HG03460 (cell line): Measurements from ENCODE around the gene STON2.
"Not testable (repeated sequence)": the region's sequence is repeated elsewhere in the genome, so short reads cannot be mapped to it uniquely, and the experiment has no call there.

Experiments
- ATAC-seq: cut with Tn5 transposase; IDR thresholded peaks from one replicate; pipeline ENCODE4 v1.9.1; 2021; ENCODE audit not compliant: unreplicated experiment

STON2 gene

DNA sequence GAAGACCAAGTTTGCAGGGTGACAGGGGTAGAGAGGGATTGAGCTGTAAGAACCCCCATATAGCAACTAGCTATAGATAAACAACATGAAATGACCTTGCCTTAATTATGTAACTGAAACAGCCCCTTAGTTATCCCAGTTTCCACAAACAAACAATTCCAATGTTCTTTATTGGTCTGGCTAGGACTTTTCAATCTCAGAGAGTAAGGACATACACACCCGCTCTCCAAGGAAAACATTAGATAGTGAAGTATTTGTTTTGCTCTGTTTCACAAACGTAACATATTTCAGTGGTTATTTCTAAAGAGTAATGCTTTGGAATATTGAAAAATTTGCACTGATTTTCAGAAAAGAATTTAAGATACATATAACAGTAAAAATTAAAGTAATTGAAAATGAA, 127.8 kb downstream of the STON2 start:
- no peak for ATAC-seq

DNA sequence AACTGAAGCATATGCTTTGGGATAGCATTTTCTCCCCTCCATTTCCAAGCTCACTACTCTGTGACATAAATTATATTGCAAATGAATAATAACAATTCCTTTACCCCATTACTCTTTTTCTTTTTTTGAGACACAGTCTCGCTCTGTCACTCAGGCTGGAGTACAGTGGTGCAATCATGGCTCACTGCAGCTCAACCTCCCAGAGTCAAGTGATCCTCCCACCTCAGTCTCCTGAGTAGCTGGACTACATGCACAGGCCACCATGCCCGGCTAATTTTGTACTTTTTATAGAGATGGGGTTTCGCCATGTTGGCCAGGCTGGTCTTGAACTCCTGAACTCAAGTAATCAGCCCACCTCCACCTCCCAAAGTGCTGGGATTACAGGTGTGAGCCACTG, 130.1 kb downstream of the STON2 start:
- no peak for ATAC-seq

DNA sequence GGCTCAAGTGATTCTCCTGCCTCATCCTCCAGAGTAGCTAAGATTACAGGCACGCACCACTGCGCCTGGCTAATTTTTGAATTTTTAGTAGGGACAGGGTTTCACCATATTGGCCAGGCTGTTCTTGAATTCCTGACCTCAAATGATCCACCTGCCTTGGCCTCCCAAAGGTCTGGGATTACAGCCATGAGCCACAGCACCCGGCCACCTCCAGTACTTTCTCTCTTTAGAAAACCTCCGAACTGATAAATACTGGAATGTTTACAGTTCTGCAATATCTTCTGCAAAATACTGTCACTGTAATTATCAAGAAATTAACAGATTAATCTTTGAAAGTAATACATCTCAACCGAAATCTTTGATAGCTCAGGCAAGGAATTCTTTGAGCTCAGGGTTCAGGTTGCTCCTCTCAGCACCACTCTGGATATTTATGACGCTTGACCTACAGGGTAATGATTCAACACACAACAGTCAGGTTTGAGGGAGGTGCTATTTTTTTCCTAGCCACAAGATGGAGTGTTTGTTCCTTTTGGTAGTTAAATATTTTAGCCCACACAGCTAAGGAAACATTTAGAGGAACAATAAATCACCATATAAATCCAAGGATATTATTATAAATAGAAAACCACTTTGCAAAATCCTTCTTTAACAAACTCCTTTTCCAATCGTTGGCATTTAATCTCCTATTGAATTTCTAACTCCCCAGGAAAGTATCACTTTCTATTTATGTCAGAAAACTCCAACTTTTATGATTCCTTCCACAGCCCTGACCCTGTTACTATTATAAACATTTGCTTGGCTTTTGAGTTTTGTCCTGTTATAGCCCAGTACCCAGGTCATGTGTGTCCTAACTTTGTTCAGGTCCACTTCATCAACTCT, 130.8 kb downstream of the STON2 start:
- peak; percentile 77 for ATAC-seq

DNA sequence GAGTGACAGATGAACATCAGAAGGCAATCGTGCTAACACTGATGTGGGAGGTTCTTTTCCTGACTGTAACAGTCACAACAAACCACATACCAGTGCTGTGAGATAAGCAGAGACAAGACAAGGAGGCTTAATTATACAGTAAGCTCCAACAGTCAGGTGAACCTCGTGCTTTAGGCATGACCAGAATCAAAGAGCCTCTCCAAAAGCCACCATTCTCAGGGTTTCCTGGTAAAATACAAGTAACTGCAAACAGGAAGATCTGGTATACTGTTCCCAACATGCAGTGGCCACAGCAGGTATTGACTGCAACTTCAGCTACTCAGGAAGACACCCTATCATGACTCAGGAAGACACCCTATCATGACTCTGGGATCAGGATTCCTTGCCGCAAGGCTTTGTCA, 132.1 kb downstream of the STON2 start:
- ATAC-seq, result no peak

DNA sequence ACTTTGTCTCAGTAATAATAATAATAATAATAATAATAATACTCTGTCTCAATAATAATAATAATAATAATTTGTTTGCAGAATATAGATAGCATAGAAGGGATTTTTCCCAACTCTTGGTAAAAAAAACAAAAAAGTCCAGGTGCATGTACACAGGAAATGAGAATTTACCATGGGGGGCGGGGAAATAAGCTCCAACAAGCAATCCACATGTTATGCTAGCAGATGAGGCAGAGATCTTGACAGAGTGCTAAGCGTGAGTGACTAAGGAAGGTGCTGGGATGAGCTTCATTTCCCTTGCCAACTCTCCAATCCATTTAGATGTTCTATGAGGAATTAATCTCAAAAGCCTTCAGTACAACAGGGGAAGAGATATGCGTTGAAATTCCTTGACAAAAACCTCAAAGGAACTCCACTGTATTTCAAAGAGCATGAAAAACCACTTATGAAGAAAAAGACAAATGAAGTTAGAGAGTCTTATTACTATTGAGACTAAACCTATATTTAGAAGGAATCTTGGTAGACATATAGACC, 134.4 kb downstream of the STON2 start:
- no peak for ATAC-seq

DNA sequence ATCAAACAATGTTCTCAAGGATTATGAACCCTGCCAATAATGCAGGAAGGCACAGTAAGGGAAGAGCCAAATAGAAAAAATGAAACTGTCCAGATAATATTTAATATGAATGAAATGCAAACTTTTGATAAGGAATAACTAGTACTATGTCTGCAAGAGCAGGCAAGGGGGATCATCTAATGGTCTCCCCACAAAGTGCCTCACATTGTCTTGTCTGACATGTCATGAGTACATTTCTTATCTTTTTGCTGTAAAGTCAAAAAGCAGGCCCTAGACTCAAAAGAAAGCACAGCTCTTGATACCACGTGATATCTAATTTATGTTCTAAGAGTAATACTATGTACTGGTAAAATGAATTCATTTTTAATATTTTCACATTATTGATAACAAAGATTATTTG, 135.5 kb downstream of the STON2 start:
- no peak for ATAC-seq

DNA sequence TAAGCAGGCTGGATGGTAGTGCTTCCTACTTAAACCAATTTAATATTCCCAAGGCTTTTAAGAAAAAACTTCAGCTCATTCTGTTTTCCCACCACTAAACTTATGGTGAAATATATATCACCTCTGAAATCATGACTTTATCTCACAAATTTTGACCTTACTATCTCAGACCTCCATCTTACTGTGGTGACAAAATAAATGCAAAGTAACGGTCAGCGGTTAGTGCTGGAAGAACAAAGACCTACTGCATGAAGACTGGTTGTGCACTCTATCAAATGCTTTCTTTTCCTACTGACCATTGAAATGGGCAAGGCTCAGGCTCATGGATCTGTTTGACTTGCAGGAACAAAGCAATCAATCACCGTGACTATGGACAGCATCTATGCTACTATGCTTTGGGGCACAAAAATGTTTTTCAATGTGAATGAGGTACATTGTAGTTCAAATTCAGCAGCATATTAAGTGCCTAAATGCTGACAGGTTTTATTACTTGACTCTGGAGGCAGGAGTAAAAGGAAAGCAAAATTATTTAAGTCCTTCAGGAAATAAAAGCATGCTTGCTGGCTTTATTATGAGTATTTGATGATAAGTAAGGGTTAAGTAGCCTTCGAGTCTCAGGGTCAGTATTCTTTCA, 136.2 kb downstream of the STON2 start:
- ATAC-seq, result no peak

DNA sequence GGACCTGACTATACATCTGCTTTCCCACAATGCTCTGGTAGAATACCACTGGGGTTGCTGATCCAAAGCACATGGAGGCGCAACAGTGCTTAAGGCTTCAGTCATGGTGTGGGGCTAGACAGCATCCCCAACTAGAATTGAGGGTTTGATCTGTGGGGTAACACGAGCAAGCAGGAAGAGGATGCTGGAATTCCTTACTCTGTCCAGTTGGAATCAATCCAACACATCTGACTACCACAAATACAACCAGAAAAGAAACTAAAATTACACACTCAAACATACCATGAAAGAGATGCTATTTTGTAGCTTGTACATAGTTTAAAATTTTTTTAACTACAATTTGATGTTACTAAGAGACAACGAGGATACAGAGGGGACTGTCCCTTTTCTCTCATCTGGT, 138.9 kb downstream of the STON2 start:
- no peak for ATAC-seq

DNA sequence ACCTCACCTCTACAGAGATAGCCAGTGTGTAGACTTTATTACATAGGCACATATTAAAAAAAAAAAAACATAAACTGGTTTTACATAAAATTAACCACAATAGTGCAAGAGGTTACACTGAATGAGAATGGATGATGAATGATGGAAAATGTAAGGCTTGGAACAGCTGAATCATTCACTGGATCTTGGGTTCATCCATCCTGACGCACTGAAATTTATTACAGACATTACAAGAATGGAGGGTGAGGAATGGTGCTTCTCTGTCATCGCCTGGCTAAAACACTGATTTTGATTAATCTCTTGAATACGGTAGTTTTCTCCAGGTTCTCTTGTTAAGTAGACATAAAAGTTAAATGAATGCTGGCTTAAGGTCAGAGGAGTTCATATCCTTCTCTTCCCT, 139.4 kb downstream of the STON2 start:
- ATAC-seq, result no peak

DNA sequence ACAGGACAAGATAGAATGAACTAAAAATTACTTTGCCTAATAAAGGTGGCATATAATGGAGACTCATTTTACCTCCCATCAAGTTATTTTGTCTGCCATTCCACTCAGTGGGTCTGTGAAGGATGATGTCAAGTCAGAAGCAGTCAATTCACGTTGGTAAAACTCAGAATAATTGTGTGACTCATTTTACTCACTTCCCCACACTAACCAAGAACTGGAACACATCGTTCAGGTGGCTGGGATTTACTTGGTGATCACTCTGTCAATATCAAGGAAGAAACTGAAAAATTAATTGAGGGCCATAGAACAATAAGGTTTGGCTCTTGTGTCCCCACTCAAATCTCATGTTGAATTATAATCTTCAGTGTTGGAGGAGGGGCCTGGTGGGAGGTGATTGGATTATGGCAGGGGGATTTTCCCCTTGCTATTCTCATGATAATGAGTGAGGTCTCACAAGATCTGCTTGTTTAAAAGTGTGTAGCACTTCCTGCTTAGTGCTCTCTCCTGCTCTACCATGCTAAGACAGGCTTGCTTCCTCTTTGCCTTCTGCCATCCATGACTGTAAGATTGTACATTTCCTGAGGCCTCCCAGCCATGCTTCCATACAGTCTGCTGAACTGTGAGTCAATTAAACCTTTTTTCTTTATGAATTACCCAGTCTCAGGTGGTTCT, 143.7 kb downstream of the STON2 start:
- ATAC-seq, result peak; percentile 75

DNA sequence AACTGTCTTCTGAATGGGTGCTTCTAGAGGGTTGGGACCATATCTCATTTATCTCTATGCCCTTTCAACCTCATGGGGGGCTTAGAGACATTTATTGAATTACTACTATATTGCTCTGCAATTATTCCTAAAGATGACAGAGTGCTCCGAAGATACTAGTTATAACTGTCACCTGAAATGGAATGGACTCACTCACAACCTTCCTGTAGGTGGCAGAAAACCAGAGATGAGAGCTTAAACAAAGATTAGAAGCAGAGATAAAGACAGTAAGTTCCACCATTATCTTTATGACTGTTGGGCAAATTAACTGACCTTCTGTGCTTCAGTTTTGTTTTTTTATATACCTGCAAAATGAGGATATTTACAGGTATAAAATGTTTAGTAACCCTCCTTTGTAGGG, 147.8 kb downstream of the STON2 start:
- ATAC-seq, result no peak

DNA sequence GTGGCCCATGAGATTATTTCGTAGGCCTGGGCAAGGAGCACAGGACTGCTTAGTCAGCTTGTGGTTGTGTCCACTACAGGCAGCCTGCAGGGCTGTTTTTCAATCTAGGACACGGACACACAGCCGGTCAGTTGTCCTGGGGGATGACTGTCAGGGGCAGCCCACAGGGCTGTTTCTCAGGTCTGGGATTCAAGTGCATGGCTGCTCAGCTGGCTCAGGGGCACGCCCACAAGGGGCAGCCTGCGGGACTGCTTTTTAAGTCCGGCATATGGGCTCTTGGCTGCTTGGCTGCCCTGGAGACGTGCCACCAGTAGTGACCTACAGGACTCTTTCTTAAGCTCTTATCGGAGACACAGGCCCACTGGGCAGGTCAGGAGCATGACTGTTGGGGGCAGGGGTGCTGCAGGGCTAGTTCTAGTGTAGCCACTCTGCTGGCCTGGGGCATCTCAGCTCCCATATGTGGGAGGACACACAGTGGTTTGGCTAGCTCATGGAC, 152.8 kb downstream of the STON2 start:
- no peak for ATAC-seq

DNA sequence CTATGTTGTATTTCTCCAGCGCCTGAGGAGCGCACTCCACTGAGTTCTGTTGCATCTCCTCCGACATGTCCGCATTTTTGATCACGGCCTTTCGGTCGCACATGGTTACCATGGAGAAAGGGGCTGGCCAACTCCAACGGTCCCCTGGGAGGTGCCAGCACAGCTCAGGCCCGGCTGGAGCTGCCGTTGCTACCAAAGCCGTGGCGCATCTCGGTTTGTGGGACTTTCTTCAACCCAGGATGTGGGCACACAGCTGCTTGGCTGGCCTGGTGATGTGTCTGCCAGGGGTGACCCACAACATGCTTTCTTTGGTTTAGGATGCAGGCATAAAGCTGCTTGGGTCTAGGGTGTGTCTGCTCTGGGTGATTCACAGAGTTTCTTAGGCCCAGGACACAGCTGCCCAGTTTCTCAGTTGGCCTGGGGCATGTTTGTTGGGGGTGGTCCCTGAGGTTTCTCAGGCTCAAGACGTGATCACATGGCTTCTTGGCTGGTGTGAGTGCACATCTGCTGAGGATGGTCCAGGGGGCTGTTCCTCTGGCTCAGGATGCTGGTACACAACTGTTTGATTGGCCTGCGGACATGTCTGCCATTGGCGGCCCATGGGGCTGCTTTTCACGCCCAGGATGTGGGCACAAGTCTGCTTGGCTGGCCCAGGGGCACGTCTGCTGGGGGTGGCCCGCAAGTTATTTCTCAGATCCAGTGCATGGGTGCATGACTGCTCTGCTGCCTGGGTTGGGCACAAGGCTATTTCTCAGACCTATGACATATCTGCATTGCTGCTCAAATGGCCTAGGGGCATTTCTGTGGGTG, 153.5 kb downstream of the STON2 start:
- no peak for ATAC-seq

DNA sequence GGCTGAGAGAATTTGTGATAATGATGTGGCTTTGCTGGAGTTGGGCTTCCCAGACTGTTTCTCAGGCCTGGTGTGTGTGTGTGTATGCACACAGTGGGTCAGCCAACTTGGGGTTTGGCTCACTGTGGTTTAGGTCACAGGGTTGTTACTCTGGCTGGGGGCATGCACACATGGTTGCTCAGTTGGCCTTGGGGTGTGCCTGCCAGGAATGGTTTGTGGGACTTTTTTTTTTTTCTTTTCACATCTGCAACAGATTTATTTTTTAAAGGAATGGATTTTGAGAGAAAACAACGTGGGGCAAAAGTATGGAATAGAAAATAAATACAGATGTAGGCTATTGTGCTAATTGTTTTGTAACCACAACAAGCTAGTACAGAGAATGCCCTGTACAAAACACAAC, 154.4 kb downstream of the STON2 start:
- no peak for ATAC-seq

DNA sequence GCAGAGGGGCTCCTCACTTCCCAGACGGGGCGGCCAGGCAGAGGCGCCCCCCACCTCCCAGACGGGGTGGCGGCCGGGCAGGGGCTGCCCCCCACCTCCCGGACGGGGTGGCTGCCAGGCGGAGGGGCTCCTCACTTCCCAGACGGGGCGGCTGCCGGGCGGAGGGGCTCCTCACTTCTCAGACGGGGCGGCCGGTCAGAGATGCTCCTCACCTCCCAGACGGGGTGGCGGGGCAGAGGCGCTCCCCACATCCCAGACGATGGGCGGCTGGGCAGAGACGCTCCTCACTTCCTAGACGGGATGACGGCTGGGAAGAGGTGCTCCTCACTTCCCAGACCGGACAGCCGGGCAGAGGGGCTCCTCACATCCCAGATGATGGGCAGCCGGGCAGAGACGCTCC, 155.7 kb downstream of the STON2 start:
- not testable (repeated sequence) for ATAC-seq

DNA sequence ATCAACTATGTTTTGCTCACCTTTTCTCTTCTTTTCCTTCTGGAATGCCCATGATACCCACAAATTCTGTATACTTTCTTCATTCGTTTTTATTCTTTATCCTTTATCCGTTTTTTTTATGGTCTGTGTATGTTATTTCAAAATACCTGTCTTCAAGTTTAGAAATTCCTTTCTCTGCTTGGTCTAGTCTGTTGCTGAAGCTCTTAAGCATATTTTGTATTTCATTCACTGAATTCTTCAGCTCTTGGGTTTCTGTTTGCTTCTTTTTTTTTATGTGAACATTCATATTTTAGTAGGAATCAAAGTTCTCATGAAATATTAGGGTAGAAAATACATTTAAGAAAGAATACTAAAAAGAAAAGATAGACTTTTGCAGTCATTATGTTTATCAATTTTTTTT, 156.6 kb downstream of the STON2 start:
- ATAC-seq, result no peak

DNA sequence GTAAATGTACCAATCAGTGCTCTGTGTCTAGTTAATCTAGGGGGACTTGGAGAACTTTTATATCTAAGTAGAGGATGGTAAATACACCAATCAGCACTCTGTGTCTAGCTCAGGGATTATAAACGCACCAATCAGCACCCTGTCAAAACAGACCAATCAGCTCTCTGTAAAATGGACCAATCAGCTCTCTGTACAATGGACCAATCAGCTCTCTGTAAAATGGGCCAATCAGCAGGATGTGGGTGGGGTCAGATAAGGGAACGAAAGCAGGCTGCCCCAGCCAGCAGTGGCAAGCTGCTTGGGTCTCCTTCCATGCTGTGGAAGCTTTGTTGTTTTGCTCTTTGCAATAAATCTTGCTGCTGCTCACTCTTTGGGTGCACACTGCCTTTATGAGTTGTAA, 163.3 kb downstream of the STON2 start:
- not testable (repeated sequence) for ATAC-seq

DNA sequence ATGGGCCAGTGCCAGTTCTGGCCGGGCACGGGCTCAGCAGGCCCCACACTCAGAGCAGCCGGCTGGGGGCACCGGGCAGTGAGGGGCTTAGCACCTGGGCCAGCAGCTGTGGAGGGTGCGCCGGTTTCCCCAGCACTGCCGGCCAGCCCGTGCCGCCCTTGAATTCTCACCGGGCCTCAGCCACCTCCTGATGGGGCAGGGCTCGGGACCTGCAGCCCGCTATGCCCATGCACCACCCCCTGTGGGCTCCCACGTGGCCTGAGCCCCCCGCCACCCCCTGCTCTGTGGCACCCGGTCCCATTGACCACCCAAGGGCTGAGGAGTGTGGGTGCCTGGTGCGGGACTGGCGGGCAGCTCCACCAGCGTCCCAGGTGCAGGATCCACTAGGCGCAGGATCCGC, 164.0 kb downstream of the STON2 start:
- ATAC-seq, result no peak

DNA sequence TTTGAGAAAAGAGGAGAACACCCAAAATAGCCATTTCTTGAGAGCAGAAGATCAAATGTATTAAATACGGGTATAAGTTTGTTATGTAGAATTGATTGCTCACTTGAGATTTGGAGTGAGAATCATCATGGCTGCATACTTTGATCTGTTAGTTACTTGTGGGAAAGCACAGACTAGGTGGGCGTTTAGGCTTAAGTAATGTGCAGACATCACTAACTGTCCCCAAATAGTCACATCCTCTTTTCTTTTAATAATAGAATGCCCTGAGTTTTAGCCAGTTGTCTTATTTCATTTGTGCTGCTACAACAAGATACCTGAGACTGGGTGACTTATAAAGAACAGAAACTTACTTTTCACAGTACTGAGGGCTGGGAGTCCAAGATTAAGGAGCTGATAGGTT, 165.0 kb downstream of the STON2 start:
- no peak for ATAC-seq

DNA sequence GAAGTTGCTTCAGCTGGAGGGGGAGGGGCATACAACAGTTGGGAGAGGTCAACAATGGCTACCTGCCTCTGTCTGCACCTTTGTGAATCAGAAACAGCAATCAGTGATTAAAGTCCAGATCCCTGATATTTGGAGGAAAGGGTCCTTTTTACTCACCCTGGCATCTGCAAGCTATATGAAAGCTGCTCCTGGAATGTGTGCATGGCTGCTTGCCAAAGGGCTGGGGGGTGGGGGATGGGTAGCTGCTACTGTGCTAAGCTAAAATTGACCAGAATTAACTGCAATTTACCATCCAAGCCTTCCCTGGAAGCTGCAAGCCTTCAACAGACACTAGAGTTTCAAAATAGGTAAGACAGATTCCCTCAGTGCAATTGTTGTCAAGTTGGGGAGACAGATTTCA, 165.8 kb downstream of the STON2 start:
- no peak for ATAC-seq

DNA sequence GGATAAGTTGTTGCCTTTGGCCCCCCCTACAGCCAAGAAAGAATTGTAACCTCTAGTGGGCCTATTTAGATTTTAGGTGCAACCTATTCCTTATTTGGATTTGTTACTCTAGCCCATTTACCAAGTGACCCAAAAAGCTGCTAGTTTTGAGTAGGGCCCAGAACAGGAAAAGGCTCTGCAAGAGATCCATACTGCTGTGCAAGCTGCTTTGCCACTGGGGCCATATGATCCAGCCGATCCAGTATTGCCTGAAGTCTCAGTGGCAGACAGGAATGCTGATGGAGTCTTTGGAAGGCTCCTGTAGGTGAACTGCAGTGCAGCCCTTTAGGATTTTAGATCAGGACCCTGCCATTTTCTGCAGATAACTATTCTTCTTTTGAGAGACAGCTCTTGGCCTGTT, 166.5 kb downstream of the STON2 start:
- ATAC-seq, result no peak
